ENCODE results near the gene TBC1D8.

The TBC1D8 gene

GRCh38 chr2:101139495-101139894, 11.7 kb downstream of the TBC1D8 start:
- DNase-seq (ENCODE audit: low read depth in 4 of 4, low spot score in 1 of 4), result no peak

- DNase-seq (ENCODE audit: low read depth in 4 of 4, low spot score in 1 of 4), result no peak
Observed at GRCh38 chr2:101135412-101136296, 15.5 kb downstream of the TBC1D8 start.

DNA sequence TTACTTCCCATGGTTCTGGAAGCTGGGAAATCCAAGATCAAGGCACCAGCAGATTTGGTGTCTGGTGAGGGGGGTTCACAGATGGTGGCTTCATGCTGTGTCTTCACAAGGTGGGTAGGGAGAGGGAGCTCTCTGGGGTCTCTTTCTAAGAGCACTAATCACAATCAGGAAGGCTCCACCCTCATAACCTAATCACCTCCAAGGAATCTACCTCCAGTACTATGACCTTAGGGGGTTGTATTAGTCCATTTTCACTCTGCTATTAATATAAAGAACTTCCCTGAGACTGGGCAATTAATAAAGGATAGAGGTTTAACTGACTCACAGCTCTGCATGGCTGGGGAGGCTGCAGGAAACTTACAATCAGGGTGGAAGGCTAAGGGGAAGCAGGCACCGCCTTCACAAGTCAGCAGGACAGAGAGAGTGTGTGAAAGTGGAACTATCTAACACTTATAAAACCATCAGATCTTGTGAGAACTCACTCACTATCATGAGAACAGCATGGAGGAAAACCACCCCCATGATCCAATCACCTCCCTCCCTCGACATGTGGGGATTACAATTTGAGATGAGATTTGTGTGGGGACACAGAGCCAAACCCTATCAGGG, 17.6 kb downstream of the TBC1D8 start:
- DNase-seq (ENCODE audit: low read depth in 4 of 4, low spot score in 1 of 4), result no peak

- no peak for DNase-seq (ENCODE audit: low read depth in 4 of 4, low spot score in 1 of 4)
Observed at GRCh38 chr2:101132202-101132601, 19.0 kb downstream of the TBC1D8 start.

DNA sequence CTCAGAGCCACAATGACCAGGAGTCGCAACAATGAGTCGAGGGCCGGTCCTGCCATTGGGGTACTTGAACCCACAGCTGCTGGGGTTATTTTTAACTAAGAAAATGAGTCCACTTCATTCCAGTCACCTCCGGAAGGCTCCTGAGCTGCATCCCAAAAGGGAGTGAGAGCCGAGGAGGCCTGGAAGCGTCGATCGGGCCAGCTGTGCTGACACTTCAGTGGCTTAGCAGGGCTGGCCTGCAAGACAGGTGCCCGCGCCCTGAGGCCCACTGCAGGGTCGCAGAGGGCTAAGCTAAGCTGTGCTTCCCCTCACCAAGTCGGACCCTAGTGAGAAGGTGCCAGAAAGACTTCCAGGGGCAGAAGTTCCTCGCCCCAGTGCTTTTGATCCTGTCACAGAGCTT, 21.1 kb downstream of the TBC1D8 start:
- no peak for DNase-seq (ENCODE audit: low read depth in 4 of 4, low spot score in 1 of 4)

DNA sequence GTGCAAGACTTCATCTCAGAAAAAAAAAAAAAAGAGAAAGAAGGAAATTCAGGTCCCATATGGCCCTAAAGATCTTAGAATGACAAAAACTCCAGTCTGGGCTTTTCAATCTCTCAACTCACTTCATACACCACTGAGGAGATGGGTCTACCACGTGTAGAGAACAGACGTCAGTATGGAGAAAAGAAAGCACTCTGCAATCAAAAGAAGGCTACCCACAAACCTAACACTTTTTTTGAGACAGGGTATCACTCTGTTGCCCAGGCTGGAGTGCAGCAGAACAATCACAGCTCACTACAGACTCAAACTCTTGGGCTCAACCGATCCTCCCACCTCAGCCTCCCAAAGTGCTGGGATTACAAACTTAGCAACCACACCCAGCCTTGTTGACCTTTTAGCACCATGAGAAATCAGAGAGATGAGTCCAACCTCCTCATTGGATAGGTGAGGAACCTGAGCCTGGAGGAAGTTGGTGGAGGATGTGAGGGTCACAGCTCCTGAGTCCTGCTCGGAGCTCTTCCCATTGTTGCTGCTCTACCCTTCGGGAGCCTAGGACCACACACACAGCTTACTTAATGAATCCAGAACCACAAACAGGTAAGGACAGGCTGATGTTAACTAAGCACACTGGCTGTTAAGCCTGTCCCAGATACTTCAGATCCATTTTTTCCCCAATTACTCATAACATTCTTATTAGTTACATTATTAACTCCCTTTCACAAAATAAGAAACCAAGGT, 23.7 kb downstream of the TBC1D8 start:
- DNase-seq (ENCODE audit: low read depth in 4 of 4, low spot score in 1 of 4), result no peak

DNA sequence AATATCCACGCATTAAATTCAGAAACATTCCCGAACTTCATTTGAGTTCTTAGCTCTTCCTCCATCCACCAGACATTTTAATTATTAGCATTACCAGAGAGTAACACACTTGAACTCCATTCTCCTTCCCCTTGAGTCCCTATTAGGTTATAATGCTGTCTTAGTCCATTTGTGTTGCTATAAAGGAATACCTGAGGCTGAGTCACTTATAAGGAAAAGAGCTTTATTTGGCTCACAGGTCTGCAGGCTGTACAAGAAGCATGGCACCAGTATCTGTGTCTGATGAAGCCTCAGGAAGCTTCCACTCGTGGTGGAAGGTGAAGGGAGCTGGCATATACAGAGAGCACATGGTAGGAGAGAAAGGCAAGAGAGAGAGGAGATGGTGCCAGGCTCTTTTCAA, 25.4 kb downstream of the TBC1D8 start:
- no peak for DNase-seq (ENCODE audit: low read depth in 4 of 4, low spot score in 1 of 4)

DNA sequence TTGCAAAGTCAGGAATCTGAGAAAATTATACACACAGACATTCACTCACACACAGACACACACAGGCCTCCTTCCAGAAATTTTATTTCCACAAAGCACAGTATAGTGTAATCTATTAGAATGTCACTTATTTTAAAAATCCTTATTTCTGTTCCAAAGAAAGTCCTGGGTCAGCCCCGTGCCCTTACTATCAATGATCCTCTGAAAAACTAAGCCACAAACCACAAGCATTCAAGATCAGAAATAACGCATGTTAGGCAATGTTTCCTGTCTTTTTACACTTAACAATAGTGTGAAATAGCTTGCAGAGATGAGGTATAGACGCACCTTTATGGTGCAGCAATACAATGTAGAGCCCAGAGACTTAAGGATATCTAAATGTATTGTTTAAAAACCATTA, 25.8 kb downstream of the TBC1D8 start:
- no peak for DNase-seq (ENCODE audit: low read depth in 4 of 4, low spot score in 1 of 4)

- DNase-seq (ENCODE audit: low read depth in 4 of 4, low spot score in 1 of 4), result no peak
Observed at GRCh38 chr2:101124643-101125366, 26.4 kb downstream of the TBC1D8 start.

DNA sequence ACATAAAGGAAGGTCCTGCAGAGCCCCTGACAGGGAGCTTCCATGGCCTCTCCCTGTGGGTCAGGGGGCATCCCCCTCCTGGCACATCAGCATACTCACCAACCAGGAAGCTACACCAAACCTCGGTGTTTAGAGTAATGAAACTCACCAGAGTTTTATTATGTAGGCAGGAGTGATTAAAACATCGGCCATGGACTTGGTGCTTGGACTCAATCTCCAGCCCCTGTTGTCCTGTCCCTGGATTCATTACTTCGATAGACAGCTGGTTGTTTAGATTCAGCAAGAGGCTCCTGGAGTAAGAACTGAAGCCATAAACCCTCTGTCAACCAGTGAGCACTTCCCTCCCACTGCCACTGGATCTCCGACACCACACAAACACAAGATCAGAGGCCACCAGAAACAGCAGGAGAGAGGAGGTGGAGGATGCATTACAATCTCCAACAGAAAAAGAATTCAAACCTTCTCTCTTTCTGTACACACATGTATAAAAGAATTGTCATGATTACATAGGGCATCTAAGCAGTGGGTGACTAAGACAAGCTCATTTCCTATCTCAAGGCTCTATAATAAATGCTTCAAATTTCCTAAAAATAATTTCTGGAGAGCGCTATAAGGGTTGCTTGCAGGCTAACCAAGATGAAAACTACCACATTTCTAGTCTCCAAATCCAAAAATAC, 27.2 kb downstream of the TBC1D8 start:
- no peak for DNase-seq (ENCODE audit: low read depth in 4 of 4, low spot score in 1 of 4)

GRCh38 chr2:101121174-101121573, 30.0 kb downstream of the TBC1D8 start:
- no peak for DNase-seq (ENCODE audit: low read depth in 4 of 4, low spot score in 1 of 4)

GRCh38 chr2:101120124-101120996, 30.8 kb downstream of the TBC1D8 start:
- no peak for DNase-seq (ENCODE audit: low read depth in 4 of 4, low spot score in 1 of 4)

DNA sequence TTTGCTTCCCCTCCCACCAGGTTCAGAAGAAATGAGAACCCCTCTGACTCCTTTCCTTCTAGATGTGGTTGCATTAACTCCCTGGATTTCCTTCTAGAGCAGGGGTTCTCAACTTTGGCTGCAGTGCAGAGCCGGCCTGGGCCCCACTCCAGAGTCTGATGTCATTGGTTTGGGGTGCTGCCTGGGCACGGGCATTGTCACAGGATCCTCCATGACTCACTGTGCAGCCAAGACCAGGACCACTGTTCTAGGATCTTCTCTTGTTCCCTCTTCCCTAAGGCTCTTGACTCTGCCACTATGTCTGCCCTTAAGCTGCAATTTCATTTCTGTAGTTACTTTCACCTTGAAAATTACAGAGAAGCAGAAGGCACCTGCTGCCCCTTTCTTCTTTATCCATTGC, 31.8 kb downstream of the TBC1D8 start:
- DNase-seq (ENCODE audit: low read depth in 4 of 4, low spot score in 1 of 4), result no peak

DNA sequence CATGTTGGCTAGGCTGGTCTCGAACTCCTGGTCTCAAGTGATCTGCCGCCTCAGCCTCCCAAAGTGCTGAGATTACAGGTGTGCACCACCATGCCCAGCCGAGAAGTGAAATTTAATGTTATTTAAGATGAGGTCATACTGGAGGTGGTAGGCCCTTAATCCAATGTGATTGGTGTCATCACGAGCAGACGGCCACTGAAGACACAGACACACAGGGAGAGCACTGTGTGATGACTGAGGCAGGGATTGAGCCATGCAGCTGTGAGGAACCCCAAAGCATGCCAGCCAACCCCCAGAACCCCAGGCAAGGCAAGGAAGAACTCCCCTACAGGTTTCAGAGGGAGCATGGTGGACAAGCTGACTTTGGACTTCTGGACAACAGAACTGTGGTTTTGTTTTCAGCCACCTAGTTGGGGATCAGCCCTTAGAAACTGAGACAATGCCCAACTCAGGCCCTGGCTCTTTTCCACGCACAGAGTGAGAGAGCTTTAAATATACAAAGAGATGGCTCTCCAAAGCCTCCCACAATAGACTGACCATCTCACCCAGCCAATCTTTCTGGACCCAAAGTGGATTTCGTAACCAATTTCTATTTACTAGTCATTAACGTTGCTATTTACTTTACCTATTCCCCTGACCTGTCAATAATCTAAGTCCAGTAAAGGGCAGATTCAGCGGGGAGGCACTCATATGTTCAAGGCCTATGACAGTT, 34.2 kb downstream of the TBC1D8 start:
- DNase-seq (ENCODE audit: low read depth in 4 of 4, low spot score in 1 of 4), result no peak

DNA sequence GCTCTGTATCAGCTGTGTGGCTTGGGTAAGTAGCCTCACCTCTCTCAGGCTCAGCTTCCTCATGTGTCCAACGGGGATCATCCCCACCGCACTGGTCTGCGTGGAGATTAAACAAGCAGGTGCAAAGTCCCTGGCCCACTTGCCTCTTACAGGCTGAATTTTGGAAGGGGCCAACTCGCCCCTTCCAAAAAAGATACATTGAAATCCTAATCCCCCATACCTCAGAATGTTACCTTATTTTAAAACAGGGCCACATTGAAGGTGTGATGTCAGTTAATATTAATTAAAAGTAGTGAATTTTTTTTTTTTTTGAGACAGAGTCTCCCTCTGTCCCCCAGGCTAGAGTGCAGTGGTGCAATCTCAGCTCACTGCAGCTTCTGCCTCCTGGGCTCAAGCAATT, 34.8 kb downstream of the TBC1D8 start:
- DNase-seq (ENCODE audit: low read depth in 4 of 4, low spot score in 1 of 4), result no peak

- no peak for DNase-seq (ENCODE audit: low read depth in 4 of 4, low spot score in 1 of 4)
Observed at GRCh38 chr2:101115664-101116063, 35.5 kb downstream of the TBC1D8 start.

GRCh38 chr2:101114815-101115214, 36.4 kb downstream of the TBC1D8 start:
- DNase-seq (ENCODE audit: low read depth in 4 of 4, low spot score in 1 of 4), result no peak

- DNase-seq (ENCODE audit: low read depth in 4 of 4, low spot score in 1 of 4), result no peak
Observed at GRCh38 chr2:101114268-101114783, 36.9 kb downstream of the TBC1D8 start.

Data from stimulated activated CD4-positive, alpha-beta T cell treated with anti-CD3 and anti-CD28 coated beads, Interleukin-1b, Interleukin-23, amount 100 ng/mL, for 24 hours (primary cell).